ENCODE measurements around the gene SLC1A1. TPM values are rescaled to one million over a fixed set of nuclear protein-coding genes. Genes with fewer than 3 reads are reported as not detected.
"Not testable (repeated sequence)": the region's sequence is repeated elsewhere in the genome, so short reads cannot be mapped to it uniquely, and the experiment has no call there.

The SLC1A1 gene
- total RNA-seq, 2 experiments from 2014 or later = 0.11 to 0.14 TPM

- Histone ChIP-seq H3K4me3 (ENCODE audit: low read length) (no peak overlapping the region), H3K27me3 (ENCODE audit: control insufficient read depth in 1 of 2, insufficient read depth in 2 of 2, low read length in 2 of 2) (no peaks in the 10 kb centered on the region), H3K9me3 (ENCODE audit: control insufficient read depth in 1 of 2, insufficient read depth in 1 of 2, low read length in 2 of 2) (peaks cover 0 to 9% of the 10 kb centered on the region in 2 experiments), H3K4me1 (ENCODE audit: insufficient read depth, low read length) (no peaks in the 10 kb centered on the region), H3K27ac (ENCODE audit: low read depth in 1 of 2, low read length in 2 of 2) (no peak overlapping the region), H3K36me3 (ENCODE audit: insufficient read depth, low read length) (no peaks in the 10 kb centered on the region)
- H3K27ac Mint-ChIP-seq = no peak overlapping the region
- no peaks in the 10 kb centered on the region for H3K9me3 Mint-ChIP-seq
- H3K4me3 Mint-ChIP-seq = no peak overlapping the region
- intact Hi-C loops (cut with DNase I, micrococcal nuclease) = no loop called here
- H3K36me3 Mint-ChIP-seq (ENCODE audit: low read depth) = no peaks in the 10 kb centered on the region
- no peak for DNase-seq
- H3K27me3 Mint-ChIP-seq = no peaks in the 10 kb centered on the region
- no peak for ATAC-seq (ENCODE audit: poor library complexity)
- CTCF ChIA-PET = no interaction called here
- TF ChIP-seq CTCF (IDR thresholded peaks at IDR 0.05) = no peak
- H3K4me1 Mint-ChIP-seq (ENCODE audit: low read depth) = peaks cover 11% of the 10 kb centered on the region
- POLR2A ChIA-PET = no interaction called here
Observed at GRCh38 chr9:4540425-4540824, 50.2 kb downstream of the SLC1A1 start.

GRCh38 chr9:4541281-4541680 is 51.0 kb downstream of the SLC1A1 start:
- Mint-ChIP-seq H3K4me3 (no peak overlapping the region), H3K9me3 (no peaks in the 10 kb centered on the region), H3K27ac (no peak overlapping the region), H3K27me3 (no peaks in the 10 kb centered on the region), H3K4me1 (ENCODE audit: low read depth) (peaks cover 12% of the 10 kb centered on the region), H3K36me3 (ENCODE audit: low read depth) (no peaks in the 10 kb centered on the region)
- peaks cover 0 to 9% of the 10 kb centered on the region in 2 experiments for H3K9me3 ChIP-seq (ENCODE audit: control insufficient read depth in 1 of 2, insufficient read depth in 1 of 2, low read length in 2 of 2)
- ChIA-PET POLR2A (interaction anchor here (0.9 kb wide), 1 partner anchor 14 kb away, joined by 3 read pairs; no protein-coding TSS in a partner anchor), CTCF (no interaction called here)
- ATAC-seq (ENCODE audit: poor library complexity) (no peak), DNase-seq (no peak)
- no peaks in the 10 kb centered on the region for H3K36me3 ChIP-seq (ENCODE audit: insufficient read depth, low read length)
- no peak overlapping the region for H3K27ac ChIP-seq (ENCODE audit: low read depth in 1 of 2, low read length in 2 of 2)
- H3K27me3 ChIP-seq (ENCODE audit: control insufficient read depth in 1 of 2, insufficient read depth in 2 of 2, low read length in 2 of 2) = no peaks in the 10 kb centered on the region
- intact Hi-C loops (cut with DNase I, micrococcal nuclease) = no loop called here
- TF ChIP-seq CTCF (IDR thresholded peaks at IDR 0.05) = no peak
- H3K4me1 ChIP-seq (ENCODE audit: insufficient read depth, low read length) = peaks cover under 1% of the 10 kb centered on the region
- no peak overlapping the region for H3K4me3 ChIP-seq (ENCODE audit: low read length)

GRCh38 chr9:4541856-4542255 is 51.6 kb downstream of the SLC1A1 start:
- H3K27ac Mint-ChIP-seq = no peak overlapping the region
- no peak for DNase-seq
- intact Hi-C loops (cut with DNase I, micrococcal nuclease) = no loop called here
- H3K27me3 Mint-ChIP-seq = no peaks in the 10 kb centered on the region
- no peaks in the 10 kb centered on the region for H3K36me3 Mint-ChIP-seq (ENCODE audit: low read depth)
- no peak for ATAC-seq (ENCODE audit: poor library complexity)
- H3K4me3 Mint-ChIP-seq = no peak overlapping the region
- Histone ChIP-seq H3K4me3 (ENCODE audit: low read length) (no peak overlapping the region), H3K27ac (ENCODE audit: low read depth in 1 of 2, low read length in 2 of 2) (no peak overlapping the region), H3K36me3 (ENCODE audit: insufficient read depth, low read length) (no peaks in the 10 kb centered on the region), H3K9me3 (ENCODE audit: control insufficient read depth in 1 of 2, insufficient read depth in 1 of 2, low read length in 2 of 2) (peaks cover 0 to 9% of the 10 kb centered on the region in 2 experiments), H3K4me1 (ENCODE audit: insufficient read depth, low read length) (peaks cover 5% of the 10 kb centered on the region), H3K27me3 (ENCODE audit: control insufficient read depth in 1 of 2, insufficient read depth in 2 of 2, low read length in 2 of 2) (no peaks in the 10 kb centered on the region)
- H3K9me3 Mint-ChIP-seq = no peaks in the 10 kb centered on the region
- POLR2A ChIA-PET = interaction anchor here (0.9 kb wide), 1 partner anchor 14 kb away, joined by 3 read pairs; no protein-coding TSS in a partner anchor
- CTCF ChIA-PET = no interaction called here
- peaks cover 17% of the 10 kb centered on the region for H3K4me1 Mint-ChIP-seq (ENCODE audit: low read depth)
- TF ChIP-seq CTCF (IDR thresholded peaks at IDR 0.05) = no peak

GRCh38 chr9:4544714-4545113 is 54.4 kb downstream of the SLC1A1 start:
- H3K27me3 ChIP-seq (ENCODE audit: control insufficient read depth in 1 of 2, insufficient read depth in 2 of 2, low read length in 2 of 2); ATAC-seq (ENCODE audit: poor library complexity); CTCF ChIA-PET; H3K36me3 Mint-ChIP-seq (ENCODE audit: low read depth); H3K27ac Mint-ChIP-seq; intact Hi-C loops (cut with DNase I, micrococcal nuclease); H3K27ac ChIP-seq (ENCODE audit: low read depth in 1 of 2, low read length in 2 of 2); H3K9me3 ChIP-seq (ENCODE audit: control insufficient read depth in 1 of 2, insufficient read depth in 1 of 2, low read length in 2 of 2); H3K36me3 ChIP-seq (ENCODE audit: insufficient read depth, low read length); H3K4me3 ChIP-seq (ENCODE audit: low read length); H3K9me3 Mint-ChIP-seq; DNase-seq; H3K4me3 Mint-ChIP-seq; H3K27me3 Mint-ChIP-seq; POLR2A ChIA-PET: not testable (repeated sequence)
- peaks cover 39% of the 10 kb centered on the region for H3K4me1 Mint-ChIP-seq (ENCODE audit: low read depth)
- H3K4me1 ChIP-seq (ENCODE audit: insufficient read depth, low read length) = peaks cover 16% of the 10 kb centered on the region
